CD4-positive, alpha-beta T cell treated with Interleukin-15 for 1 hour (primary cell): ENCODE data around the gene MTUS2.

Source experiments
- DNase-seq: peaks from one replicate; pipeline ENCODE4 v3.0.0-alpha.2; 2020

Gene MTUS2

DNA sequence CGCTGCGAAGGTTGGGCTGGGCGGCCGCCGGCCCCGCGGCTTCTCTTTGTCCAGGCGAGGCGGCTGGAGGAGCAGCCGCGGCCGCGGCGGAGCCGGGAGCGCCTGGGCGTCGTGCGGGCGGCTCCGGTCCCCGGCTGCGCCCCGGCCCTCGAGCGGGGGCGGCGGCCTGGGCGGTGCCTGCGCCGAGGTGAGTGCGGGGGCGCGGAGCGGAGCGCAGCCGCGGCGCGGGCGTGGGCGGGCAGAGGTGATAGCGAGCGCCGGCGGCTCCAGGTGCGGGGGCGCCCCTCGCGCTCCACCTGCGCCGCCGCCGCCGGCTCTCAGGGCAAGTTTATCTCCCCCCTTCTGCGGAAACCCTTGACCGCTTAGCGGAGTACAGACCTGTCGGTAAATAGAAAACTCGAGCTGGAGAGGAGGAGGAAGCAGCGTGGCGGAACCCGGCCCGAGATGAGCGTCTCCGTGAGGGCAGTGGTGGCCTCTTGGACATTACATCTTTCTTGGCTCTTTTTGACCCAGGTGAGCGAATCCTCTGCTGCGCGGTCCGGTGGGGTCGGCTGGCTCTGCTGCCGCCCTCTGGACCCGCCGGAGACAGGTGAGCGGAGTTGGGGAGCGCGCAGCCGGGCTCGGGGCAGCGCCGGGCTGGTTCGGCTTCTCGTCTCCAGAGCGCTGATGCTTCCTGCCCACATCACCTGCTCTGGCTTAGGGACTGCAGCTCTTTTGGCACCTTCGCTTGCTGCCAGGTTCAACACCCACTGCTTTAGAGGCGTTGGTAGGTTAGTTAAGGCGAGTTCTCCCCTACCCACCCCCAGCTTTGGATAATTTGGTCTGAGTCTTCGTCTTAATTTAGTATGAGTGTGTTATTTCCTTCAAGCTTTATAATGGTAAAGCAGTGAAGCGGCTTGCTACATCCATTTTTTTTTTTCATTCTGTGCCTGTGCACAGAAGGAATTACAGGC lies at the start of gene MTUS2:
Gene MTUS2, plus strand, starts transcription at position 241 of the 953 bp plus-strand sequence.
- no peak for DNase-seq

DNA sequence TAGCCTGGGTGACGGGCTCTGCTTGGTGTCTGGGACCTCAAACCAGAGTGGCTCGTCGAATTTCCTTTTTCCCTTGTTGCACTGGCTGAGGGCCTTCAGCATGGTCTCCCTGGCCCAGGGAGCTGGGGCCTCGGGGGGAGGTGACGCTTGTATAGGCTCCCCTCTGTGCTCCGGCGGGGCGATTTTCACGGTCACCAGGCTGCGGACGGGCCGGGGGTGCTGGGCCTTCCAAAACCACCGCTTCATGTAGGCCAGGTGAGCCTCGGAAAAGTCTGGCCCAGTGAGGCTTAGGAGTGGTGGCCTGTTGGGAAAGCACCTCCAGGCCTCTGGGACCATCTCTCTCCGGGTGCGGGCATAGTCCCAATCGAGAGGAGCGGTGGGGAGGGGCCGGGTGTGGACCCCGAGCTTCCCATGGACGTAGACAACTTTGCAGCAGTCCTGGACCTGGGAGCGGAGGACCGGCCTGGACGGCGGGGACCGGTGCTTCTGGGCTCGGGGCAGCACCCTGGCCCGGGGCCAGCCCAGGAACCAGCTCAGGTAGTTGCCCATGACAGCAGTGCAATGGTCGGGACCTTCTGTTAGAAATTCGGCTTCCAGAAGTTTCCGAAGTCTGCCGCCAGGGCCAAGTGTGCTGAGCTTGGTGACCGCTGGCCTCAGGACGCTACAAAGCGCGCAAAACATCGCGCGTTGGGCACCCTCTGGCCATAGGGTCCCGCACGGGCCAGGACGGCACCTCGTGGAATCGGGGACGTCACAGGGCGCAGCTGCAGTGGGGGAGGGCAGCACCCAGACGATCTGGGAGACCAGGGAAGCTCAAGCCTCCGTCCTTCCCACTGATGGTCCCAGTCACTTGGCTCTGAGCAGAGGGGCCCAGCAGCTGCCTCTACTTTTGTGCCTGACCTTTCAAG lies 41.6 kb upstream of the MTUS2 start:
- DNase-seq: no peak

DNA sequence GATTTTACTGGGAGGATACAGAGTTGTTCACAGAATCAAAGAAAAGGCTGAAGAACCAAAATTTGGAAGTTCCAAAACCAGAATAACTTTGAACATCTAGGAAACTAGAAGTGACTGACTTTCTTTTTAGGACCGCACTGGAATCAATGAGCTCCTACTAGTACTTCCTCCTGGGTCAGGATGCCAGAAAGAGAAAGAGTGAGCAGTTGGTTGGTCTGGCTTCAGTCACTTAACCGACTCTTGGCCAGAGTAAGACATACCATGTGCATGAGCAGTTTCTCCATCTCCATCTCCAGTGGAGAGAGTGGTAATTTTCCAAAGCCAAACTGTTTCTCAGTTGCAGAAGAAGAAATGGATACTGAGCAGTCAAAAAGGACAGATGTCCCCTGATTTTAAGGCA lies 27.1 kb upstream of the MTUS2 start:
- no peak for DNase-seq

DNA sequence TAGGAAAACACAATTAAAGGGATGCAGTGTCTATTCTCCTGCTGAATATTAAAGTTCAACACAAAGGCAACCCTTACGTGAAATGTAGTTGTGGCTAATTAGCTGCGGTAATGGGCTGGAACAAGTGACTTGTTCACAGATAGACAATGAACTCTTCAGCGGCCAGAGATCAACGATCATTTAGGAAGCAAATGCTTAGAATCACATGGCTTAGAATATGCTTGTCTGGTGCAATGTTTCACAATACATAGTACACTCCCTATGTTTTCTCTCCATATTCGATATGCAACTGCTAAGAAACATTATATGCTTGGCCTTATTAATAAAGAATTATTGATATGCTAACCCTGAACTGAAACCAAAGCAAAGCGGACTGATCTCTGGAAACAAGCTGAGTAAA lies 25.7 kb upstream of the MTUS2 start:
- no peak for DNase-seq

DNA sequence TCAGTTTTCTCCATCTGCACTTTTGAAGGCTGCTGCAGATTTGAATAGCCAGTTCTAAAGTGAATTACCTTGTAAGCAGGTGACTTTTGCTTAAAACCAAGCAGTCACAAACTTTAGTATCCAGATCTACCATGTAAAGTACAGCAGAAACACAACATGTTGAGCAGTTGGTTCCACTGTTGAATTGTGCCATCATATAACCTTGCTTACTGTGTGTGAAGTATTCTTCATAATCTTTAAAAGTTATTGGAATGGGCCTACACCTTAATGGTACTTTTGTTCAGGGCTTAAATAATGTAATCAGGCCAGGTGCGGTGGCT lies 23.2 kb upstream of the MTUS2 start:
- DNase-seq: no peak

DNA sequence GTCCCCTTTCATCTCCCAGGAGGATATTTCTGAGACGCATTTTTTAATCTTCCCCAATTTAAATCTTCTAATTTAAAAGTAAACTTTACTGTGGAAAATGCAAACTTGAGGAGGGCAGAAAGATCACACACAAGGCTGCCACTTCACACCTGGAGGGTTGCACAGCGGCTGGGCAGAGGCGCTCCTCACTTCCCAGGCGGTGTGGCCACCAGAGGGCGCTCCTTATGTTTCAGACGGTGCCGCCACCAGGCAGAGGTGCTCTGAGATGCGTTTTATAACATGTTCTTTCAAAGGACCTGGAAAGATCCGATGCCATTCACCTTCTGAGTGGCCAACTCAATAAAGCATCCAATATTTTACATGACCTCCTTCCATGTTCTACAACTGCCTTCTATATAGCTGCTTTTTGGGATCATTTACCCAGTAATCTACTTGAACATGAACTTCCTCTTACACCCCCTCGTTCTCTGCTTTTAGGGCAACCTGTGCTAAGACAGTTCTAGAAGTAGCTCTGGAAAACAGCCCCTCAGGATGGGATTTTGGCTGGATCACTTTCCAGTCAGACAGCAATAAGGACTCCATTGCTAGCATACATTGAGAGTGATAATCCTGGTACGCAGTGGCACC lies 14.8 kb upstream of the MTUS2 start:
- DNase-seq: no peak

DNA sequence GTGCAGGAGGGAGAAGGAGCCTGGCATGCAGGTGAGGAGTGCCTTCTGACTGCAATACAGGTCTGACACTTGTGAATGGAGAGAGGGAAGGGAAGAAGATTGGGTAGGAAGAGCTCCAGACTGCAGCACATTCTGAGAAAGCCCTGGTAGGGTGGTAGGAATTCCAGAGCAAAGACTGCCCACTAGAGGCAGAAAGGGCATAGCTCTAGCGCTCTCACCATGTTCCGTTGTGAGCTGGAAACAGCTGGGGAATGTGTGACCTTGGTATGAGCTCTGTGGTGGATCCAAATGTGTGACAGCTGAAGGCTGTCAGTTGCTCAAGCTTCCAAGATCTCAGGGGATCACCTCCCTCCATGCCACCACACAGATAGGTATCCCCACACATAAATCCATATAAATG lies 2.9 kb upstream of the MTUS2 start:
- no peak for DNase-seq

DNA sequence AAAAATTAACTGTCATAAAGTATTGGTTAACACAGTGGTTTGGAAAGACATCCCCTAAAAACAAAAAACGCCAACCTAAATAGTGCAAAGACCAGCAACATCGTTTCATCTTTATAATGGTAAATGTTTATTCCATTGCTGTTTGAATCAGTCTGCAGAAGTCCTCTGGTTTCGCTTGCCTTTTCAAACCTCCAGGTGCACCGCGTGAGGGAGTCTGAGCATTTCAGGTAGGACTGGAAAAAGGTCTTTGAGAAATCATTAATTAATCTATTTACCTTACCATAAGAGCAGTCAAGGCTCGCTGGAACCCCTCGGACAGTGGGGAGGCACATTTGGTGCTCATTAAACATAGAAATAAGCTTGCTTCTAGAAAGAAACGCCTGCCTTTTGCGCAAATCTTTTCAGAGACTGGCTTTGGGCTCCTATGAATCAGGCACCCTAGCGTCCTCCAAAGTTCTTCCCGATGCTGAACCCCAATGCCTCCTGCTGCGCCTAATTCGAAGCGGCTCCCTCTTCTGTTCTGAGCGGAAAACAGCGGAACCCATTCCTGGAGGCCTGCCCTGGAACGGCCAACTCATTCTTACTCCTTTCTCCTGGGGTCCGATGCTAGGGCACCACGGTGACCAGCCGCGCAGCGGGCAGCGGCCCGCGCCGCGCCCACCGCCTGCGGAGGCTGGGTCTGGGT lies 951 bp upstream of the MTUS2 start:
- no peak for DNase-seq

DNA sequence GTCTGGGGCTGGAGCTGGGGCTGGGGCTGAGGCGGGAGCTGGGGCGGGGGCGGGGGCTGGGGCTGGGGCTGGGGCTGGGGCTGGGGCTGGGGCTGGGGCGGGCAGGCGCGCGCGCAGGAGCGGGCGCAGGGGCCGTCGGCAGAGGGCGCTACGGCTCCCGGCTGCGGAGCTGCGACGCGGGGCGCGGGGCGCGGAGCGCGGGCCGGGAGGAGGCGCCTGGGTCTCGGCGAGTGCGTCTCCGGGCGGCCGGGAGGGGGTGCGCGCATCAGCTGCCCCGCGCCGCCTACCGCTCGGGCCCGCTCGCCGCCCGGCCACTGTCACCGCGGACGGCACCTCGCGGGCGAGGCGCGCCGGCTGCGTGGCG lies 422 bp upstream of the MTUS2 start:
- DNase-seq: no peak

DNA sequence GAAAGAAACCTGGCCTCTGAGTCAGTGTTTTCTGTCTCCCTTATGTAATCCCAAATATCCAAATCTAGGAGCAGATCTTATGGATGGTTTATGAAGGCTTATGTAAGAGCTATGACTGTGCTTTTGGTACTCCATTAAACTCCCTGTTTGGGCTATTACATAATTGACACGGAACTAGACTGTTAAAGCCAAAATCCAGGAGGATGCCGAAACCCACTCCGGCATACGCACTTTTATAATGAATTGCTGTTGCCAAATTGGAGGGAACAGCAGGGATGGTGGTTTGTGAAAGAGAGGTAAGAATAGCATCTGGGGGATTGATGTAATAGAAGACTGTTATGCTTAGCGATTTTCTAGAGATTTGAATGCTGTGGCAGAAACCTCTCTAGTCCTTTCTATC lies 2.0 kb downstream of the MTUS2 start:
- DNase-seq: no peak

DNA sequence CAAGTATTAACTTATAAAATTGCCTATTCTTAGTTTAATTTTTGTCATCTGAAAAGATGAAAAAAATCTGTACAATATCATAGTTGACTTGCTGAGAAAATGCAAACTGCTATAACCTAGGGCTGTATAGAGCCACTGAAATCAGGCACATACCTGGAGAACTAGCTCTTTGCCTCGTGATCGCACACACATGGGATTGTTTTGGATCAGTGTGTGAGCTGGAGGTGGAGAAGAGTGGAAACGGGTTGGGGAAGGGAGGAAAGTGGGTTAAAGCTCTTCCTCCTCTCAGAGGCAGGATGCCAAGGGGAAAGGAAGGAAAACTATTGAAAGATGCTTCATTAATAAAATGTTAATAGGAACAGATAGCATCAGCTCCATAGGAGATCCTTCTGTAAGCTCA lies 2.7 kb downstream of the MTUS2 start:
- no peak for DNase-seq

DNA sequence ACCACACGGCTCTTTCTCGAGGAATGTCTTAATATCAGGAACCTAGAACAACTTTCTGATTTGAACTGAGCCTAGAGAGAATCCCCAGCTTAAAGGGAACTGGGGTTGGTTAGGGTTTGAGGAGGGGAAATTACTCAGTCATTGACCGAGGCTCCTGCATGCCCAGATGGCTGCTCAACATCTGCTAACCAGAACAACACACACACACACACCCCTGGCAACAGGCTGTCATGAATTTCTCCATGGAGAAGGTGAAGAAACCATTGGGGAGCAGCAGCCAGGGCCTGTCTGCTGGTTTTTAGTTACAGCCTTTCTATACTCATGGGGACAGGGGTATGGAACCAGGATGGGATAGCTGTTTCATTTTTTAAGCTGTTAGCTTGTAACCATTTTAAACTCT lies 5.2 kb downstream of the MTUS2 start:
- no peak for DNase-seq

DNA sequence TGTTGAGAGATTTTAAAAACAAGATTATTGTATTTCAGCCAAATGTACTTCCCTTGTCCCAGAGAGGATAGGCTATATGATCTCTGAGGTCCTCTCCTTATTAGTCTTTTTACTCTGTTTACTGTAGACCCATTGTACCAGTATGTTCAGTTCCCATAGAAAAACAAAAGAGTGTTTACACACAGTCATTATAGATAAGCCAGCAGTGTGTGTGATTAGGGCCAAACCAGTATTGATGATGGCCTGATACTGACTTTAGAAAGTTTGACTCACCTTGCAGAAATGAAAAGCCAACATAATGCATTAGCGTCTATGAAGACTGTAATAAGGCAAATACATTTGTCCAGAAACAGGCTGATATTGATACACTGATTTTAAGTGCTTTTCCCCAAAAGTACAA lies 6.2 kb downstream of the MTUS2 start:
- DNase-seq: no peak

DNA sequence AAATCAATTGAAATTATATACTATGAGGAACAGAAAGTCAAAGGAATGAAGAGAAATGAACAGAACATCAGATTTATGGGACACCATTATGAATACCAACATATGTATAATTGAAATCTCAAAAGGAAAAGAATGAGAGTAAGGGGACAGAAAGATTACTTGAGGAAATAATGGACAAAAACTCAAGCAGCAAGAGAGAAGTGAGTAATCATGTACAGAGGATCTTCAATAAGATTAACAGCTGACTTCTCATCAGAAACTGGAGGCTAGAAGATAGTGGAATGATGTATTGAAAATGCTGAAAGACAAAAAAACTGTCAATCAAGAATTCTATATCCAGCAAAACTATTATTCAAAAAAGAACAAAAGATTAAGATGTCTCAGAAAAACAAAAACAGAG lies 10.4 kb downstream of the MTUS2 start:
- DNase-seq: no peak

DNA sequence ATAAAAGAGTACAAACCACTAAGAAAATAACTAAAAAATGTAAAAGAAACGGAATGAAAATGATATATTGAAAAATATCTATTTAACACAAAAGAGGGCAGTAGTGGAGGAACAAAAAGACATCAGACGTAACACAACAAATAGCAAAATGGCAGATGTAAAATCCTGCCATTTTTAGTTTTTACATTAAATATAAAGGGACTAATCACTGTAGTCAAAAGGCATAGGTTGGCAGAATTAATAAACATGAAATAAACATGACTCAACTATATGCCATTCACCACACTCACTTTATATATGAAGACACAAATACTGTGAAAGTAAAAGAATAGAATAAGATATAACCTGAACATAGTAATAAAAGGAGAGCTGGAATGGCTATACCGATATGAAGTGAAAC lies 11.0 kb downstream of the MTUS2 start:
- DNase-seq: no peak

DNA sequence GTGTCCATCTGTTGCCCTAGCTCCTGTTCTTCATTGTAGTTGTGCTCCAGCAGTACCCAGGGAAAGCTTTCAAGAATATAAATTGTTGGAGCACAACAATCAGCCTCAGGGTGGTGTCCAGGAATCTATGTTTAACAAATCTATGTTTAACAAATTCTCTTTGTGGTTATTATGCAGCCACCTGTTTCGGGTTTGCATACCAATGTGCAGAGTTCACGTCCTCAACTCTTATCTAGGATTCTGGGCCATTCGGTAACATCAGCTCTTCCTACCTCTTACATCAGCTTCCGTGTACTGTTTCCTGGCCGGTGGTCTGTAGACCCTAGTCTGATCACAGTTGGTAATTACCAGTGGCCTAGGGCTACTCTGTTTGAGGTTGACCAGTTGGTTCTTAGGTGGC lies 17.0 kb downstream of the MTUS2 start:
- DNase-seq: no peak

DNA sequence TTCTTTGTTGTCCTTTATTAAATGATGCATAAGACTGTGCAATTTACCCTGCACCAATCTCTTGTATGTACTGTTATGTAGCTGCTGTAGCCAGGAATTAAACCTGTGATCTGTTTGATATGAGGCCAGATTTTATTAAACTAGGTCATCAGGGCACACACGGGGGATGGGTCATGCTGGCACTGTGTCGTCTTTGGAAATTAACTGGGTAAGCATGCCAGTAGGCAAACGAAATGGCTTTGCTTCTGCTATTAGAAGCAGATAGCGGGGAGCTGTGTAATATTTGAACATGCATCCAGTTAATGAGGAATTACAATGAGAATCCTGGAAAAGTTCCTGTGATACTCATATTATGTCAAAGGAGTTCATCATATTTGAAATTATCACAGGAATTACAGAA lies 23.5 kb downstream of the MTUS2 start:
- no peak for DNase-seq

DNA sequence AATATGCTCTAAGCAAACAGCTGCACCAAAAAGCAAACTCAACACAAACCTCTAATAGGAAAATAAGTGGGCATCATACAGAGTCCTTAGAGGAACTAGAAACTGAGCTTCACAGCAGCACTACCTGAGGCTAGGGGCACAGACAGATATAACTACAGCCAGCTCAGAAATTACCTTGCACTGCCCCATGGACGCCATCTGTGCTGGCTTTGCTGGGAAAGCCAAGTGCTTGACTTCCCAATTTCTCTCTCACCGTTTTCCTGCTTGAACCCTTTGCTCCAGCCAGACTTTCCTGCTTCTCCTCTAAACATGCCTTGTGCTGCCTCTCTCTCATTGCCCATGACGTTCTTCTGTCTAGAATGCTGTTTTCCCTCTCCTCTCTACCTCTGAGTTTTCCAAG lies 29.3 kb downstream of the MTUS2 start:
- DNase-seq: no peak

DNA sequence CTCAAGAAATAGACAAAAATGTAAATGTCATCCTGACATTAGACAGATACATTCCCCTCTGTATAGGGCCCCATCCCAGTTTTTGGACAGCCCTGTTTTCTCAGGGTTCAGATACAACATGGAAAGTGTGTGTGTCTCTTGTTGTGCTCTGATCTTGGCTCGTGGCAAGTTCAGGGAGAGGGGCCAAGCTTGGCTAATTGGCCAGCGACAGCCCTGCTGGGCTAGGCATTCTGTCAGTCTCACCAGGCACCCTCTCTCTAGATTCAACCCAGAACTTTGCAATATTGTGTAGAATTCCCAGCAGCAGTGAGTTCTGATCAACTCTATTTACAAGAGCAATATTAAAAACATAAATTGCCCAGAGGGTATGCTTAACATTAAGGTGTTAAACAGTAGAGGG lies 30.1 kb downstream of the MTUS2 start:
- DNase-seq: no peak

DNA sequence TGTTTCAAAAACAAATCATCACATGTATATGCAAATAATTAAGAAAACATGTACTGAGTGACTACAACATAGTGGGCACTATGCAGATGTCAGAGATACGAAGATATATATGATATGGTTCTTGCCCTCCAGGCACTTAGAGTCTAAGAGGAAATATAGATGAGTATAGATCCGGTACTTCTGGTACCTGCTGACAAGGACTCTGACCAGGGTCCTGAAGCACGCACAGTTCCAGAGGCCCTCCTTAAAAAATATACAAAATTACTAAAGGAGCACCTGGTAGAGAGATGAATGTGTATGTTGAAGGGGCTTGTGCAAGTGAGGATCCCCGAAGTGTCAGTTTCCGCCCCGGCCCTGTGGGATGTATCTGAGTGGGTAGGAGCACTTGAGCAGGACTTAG lies 31.3 kb downstream of the MTUS2 start:
- no peak for DNase-seq

DNA sequence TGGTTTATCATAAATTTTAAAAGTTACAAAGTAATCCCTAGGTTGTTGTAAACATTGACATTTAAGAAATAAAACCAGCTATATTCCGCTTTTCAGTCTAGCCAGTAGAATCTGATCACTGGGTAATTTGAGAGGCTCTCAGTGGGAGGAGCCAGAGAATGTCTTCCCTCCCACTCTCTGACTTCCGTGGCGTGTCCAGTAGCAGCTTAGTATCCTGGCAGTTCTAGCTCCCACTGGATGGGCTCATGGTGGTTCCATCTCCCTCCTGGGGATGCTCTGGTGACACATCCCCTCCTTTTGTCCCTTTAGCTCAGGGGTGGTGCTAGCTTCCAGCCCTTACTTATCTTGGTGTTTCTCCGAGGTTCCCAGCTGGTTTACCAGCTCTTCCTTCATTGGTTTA lies 34.5 kb downstream of the MTUS2 start:
- DNase-seq: no peak

DNA sequence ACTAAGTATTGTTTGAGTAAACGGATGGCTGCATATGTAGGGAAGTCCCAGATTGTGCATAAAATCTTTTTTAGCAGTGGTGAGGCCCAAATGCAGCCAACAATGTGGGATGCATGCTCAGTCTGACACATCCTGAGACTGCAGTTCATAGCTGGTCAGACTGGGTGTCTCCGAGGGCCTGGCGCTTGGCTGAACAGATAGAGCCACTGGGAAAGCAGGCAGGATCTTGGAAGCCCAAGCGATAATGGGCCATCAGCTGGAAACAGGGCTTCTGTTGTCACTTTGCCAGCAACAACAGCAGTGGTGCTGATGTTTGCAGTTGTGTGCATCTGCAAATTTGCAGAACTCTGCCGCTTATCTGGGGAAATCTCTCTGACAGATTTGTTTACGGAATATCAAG lies 36.1 kb downstream of the MTUS2 start:
- DNase-seq: no peak

DNA sequence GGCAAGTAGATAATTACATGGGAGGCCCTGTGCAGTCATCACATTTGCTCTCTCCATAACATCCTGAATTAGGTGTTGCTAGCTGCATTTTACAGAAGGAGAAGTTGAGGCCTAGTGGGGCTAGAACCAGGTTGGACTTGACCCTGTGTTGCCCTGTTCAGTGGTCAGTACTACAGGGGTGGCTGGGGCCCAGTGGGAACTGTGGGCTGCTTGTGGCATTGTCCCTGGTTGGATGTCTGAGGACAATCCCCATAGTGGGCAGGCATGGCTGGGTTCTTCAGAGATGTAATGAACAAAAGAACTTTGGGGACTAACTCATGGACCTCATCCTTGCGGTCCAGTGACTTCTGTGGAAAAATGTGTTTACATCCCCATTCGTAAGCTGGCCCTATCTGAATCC lies 38.9 kb downstream of the MTUS2 start:
- no peak for DNase-seq
